IMR-90 (cell line): ENCODE measurements around the gene SETD2.

Source experiments
- BHLHE40 ChIP-seq: fragments of 150-350 bp; IDR thresholded peaks from 2 replicates; pipeline ENCODE4 v1.6.1; 2016; ENCODE audit warnings: mild to moderate bottlenecking, low read depth, low read length
- CEBPB ChIP-seq: IDR thresholded peaks from 2 replicates; pipeline ENCODE4 v1.6.1; 2012; ENCODE audit warnings: low read depth, low read length, improper control_type of control experiment
- CTCF ChIP-seq: conservative IDR thresholded peaks from 2 replicates; pipeline ENCODE4 v1.5.1; 2012; ENCODE audit warnings: mild to moderate bottlenecking, low read depth, low read length, improper control_type of control experiment
- NFE2L2 ChIP-seq: fragments of 150-350 bp; IDR thresholded peaks from 2 replicates; pipeline ENCODE4 v1.6.1; 2016; ENCODE audit warnings: low read depth, mild to moderate bottlenecking, low read length
- POLR2A ChIP-seq: IDR thresholded peaks from 2 replicates; pipeline ENCODE4 v1.6.1; 2012; ENCODE audit warnings: mild to moderate bottlenecking, low read depth, low read length
- RAD21 ChIP-seq: IDR thresholded peaks from 2 replicates; pipeline ENCODE4 v1.6.1; 2012; ENCODE audit warnings: low read length, improper control_type of control experiment
- RCOR1 ChIP-seq: IDR thresholded peaks from 2 replicates; pipeline ENCODE4 v1.6.1; 2012; ENCODE audit warnings: mild to moderate bottlenecking, low read length, improper control_type of control experiment; ENCODE audit not compliant: insufficient replicate concordance
- RFX5 ChIP-seq: IDR thresholded peaks from 2 replicates; pipeline ENCODE4 v1.8.0; 2012; ENCODE audit warnings: low read depth, mild to moderate bottlenecking, low read length, moderate library complexity
- SMC3 ChIP-seq: fragments of 150-350 bp; IDR thresholded peaks from 2 replicates; pipeline ENCODE4 v1.6.1; 2016; ENCODE audit warnings: low read depth, mild to moderate bottlenecking, antibody characterized with exemption, low read length, moderate library complexity
- TF ChIP-seq, protein P1 (sequence below): fragments of 150-350 bp; IDR thresholded peaks from 2 replicates; pipeline ENCODE4 v1.6.1; 2017; ENCODE audit warnings: mild to moderate bottlenecking, antibody characterized with exemption, low read length, low read depth

- TF ChIP-seq CEBPB (no peak), CTCF (no peak), POLR2A (no peak), BHLHE40 (no peak), SMC3 (no peak), RAD21 (no peak), RCOR1 (no peak), NFE2L2 (no peak), RFX5 (no peak)
- TF ChIP-seq, protein P1, sequence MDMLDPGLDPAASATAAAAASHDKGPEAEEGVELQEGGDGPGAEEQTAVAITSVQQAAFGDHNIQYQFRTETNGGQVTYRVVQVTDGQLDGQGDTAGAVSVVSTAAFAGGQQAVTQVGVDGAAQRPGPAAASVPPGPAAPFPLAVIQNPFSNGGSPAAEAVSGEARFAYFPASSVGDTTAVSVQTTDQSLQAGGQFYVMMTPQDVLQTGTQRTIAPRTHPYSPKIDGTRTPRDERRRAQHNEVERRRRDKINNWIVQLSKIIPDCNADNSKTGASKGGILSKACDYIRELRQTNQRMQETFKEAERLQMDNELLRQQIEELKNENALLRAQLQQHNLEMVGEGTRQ, result no peak
Observed at GRCh38 chr3:47017504-47018268, 146.2 kb downstream of the SETD2 start.
